ENCODE data around the gene FRMPD4. TPM values are rescaled to one million over a fixed set of nuclear protein-coding genes. Genes with fewer than 3 reads are reported as not detected.

The FRMPD4 gene
- total and polyA plus RNA-seq, 2 donors (not counting 1 experiment from before 2014, with no cell fraction given), result 0.50 to 1.5 TPM

GRCh38 chrX:12297353-12297752 is 159.1 kb downstream of the FRMPD4 start:
- H3K4me2 ChIP-seq (ENCODE audit: extremely low read depth, insufficient read depth, low read length), result no peak overlapping the region
- TF ChIP-seq EZH2 (IDR thresholded peaks at IDR 0.05; ENCODE audit: low read length, missing control alignments), result no peak
- TF ChIP-seq CTCF (conservative IDR thresholded peaks at IDR 0.05 in 1 of 2, IDR thresholded peaks at IDR 0.05 in 1 of 2; ENCODE audit: low read depth in 1 of 2, low read length in 2 of 2), result no peak
- no peak overlapping the region for H3K4me3 ChIP-seq (replicated peaks in 1 of 4; ENCODE audit: control extremely low read depth in 1 of 4, insufficient read depth in 1 of 4, low read depth in 3 of 4, low read length in 4 of 4)
- H3K36me3 ChIP-seq (ENCODE audit: control insufficient read depth, insufficient read depth, low read length), result no peaks in the 10 kb centered on the region
- H2AFZ ChIP-seq (ENCODE audit: low read length), result no peak overlapping the region
- no peak for DNase-seq (ENCODE audit: low read depth in 2 of 2)
- no peaks in the 10 kb centered on the region for H3K27me3 ChIP-seq (ENCODE audit: control insufficient read depth, insufficient read depth, low read length)
- no peak overlapping the region for H3K9ac ChIP-seq (ENCODE audit: insufficient read depth, low read length)
- H3K4me1 ChIP-seq (ENCODE audit: control insufficient read depth, extremely low read depth, insufficient read depth, low read length), result no peaks in the 10 kb centered on the region
- no peaks in the 10 kb centered on the region for H4K20me1 ChIP-seq (ENCODE audit: control insufficient read depth, extremely low read depth, insufficient read depth, low read length)
- H3K9me3 ChIP-seq (ENCODE audit: control insufficient read depth, insufficient read depth, low read depth, low read length), result no peaks in the 10 kb centered on the region
- H3K27ac ChIP-seq (ENCODE audit: insufficient read depth, low read length), result no peak overlapping the region
- H3K79me2 ChIP-seq (ENCODE audit: control insufficient read depth, insufficient read depth, low read length), result no peaks in the 10 kb centered on the region

GRCh38 chrX:12301288-12301687 is 163.0 kb downstream of the FRMPD4 start:
- TF ChIP-seq CTCF (conservative IDR thresholded peaks at IDR 0.05 in 1 of 2, IDR thresholded peaks at IDR 0.05 in 1 of 2; ENCODE audit: low read depth in 1 of 2, low read length in 2 of 2), result no peak
- TF ChIP-seq EZH2 (IDR thresholded peaks at IDR 0.05; ENCODE audit: low read length, missing control alignments), result no peak
- Histone ChIP-seq H3K9ac (ENCODE audit: insufficient read depth, low read length) (no peak overlapping the region), H4K20me1 (ENCODE audit: control insufficient read depth, extremely low read depth, insufficient read depth, low read length) (no peaks in the 10 kb centered on the region), H3K79me2 (ENCODE audit: control insufficient read depth, insufficient read depth, low read length) (no peaks in the 10 kb centered on the region), H3K27ac (ENCODE audit: insufficient read depth, low read length) (no peak overlapping the region), H3K36me3 (ENCODE audit: control insufficient read depth, insufficient read depth, low read length) (no peaks in the 10 kb centered on the region), H3K4me3 (replicated peaks in 1 of 4; ENCODE audit: control extremely low read depth in 1 of 4, insufficient read depth in 1 of 4, low read depth in 3 of 4, low read length in 4 of 4) (no peak overlapping the region), H3K9me3 (ENCODE audit: control insufficient read depth, insufficient read depth, low read depth, low read length) (no peaks in the 10 kb centered on the region), H3K27me3 (ENCODE audit: control insufficient read depth, insufficient read depth, low read length) (no peaks in the 10 kb centered on the region), H3K4me2 (ENCODE audit: extremely low read depth, insufficient read depth, low read length) (no peak overlapping the region), H2AFZ (ENCODE audit: low read length) (no peak overlapping the region), H3K4me1 (ENCODE audit: control insufficient read depth, extremely low read depth, insufficient read depth, low read length) (no peaks in the 10 kb centered on the region)
- DNase-seq (ENCODE audit: low read depth in 2 of 2), result no peak

- no peak for TF ChIP-seq CTCF (conservative IDR thresholded peaks at IDR 0.05 in 1 of 2, IDR thresholded peaks at IDR 0.05 in 1 of 2; ENCODE audit: low read depth in 1 of 2, low read length in 2 of 2)
- no peak for TF ChIP-seq EZH2 (IDR thresholded peaks at IDR 0.05; ENCODE audit: low read length, missing control alignments)
- peak in 1 of 2 donors; percentile 19 for DNase-seq (ENCODE audit: low read depth in 2 of 2)
- no peak overlapping the region for H3K9ac ChIP-seq (ENCODE audit: insufficient read depth, low read length)
- H3K36me3 ChIP-seq (ENCODE audit: control insufficient read depth, insufficient read depth, low read length), result no peaks in the 10 kb centered on the region
- no peak overlapping the region for H3K27ac ChIP-seq (ENCODE audit: insufficient read depth, low read length)
- no peaks in the 10 kb centered on the region for H3K27me3 ChIP-seq (ENCODE audit: control insufficient read depth, insufficient read depth, low read length)
- no peaks in the 10 kb centered on the region for H4K20me1 ChIP-seq (ENCODE audit: control insufficient read depth, extremely low read depth, insufficient read depth, low read length)
- no peaks in the 10 kb centered on the region for H3K9me3 ChIP-seq (ENCODE audit: control insufficient read depth, insufficient read depth, low read depth, low read length)
- H3K79me2 ChIP-seq (ENCODE audit: control insufficient read depth, insufficient read depth, low read length), result no peaks in the 10 kb centered on the region
- no peak overlapping the region for H3K4me2 ChIP-seq (ENCODE audit: extremely low read depth, insufficient read depth, low read length)
- no peaks in the 10 kb centered on the region for H3K4me1 ChIP-seq (ENCODE audit: control insufficient read depth, extremely low read depth, insufficient read depth, low read length)
- H3K4me3 ChIP-seq (replicated peaks in 1 of 4; ENCODE audit: control extremely low read depth in 1 of 4, insufficient read depth in 1 of 4, low read depth in 3 of 4, low read length in 4 of 4), result no peak overlapping the region
- no peak overlapping the region for H2AFZ ChIP-seq (ENCODE audit: low read length)
Measured at GRCh38 chrX:12304261-12304660, 166.0 kb downstream of the FRMPD4 start.
